GM21360 (cell line): Measurements from ENCODE around the gene PES1.
"Not testable (repeated sequence)": the region's sequence is repeated elsewhere in the genome, so short reads cannot be mapped to it uniquely, and the experiment has no call there.

Source experiments
- ATAC-seq: cut with Tn5 transposase; IDR thresholded peaks from one replicate; pipeline ENCODE4 v1.9.1; 2021; ENCODE audit warnings: mild to moderate bottlenecking, moderate library complexity; ENCODE audit not compliant: unreplicated experiment

The PES1 gene

DNA sequence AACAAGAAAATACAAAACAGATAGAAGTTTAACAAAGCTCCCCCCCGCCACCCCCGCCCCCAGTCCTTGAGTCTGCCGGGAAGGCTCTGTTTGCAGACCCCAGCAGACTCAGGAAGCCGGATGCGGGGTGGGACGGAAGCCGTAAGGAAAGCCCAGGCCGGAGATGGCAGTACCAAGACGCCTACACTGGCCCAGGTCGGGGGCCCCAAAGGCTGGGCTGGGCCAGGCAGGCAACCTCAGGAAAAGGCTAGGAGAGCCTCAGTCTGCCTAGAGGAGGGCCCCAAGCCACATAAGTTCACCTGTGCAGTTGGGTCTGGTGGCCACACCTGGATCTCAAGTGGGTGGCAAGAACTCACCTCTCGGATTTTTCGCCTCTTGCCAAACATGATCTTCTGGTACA, 13.2 kb downstream of the PES1 start:
- ATAC-seq = no peak

DNA sequence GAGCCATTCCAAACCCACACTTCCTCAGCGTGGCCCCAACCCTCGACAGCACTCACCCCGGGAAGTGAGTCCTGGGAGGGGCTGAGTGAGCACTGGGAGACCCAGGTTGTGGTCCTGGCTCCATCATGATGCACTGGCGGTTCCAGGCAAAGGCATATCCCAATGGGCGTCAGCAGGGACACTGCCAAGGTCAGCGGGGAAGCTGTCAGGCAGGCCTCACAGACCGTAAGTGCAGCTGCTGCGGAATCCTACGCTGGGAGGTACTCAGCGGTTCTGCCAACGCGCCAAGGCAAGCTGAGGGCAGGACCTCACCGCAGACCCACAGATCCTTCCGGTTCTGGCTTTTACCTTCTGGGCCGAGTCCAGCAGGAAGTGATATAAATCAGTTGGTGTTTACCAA, 15.9 kb downstream of the PES1 start:
- ATAC-seq = no peak

DNA sequence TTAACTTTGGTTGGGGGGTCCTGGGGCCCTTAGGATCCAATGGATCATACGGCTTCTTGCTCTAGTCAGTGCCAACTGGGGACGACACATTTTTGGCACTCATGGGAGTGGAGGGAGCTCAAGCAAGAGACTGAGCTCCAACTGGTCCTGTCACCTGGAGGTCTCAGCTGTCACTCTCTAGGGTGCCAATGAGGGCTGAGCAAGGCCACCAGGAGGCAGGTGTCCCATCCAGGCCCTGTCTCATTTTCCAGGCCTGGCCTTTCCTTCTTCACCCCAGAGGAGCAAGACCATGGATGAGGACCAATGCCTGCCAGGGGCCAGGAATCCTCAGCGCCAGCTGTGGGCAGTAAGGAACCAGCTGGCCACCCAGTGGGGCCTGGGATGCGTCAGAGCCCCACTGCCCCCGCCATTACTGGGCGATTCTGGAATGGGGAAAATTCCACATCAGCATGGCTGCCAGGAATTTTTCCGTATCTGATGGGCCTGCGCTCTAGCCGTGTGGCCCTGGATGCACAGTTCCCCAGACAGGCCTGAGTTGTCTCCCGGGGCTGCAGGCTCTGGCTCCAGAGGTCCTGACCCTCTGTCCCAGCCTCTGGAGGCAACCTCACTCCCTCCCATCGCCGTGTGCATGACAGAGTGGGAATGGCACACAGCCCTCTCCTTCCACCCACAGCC, 16.6 kb downstream of the PES1 start:
- no peak for ATAC-seq

DNA sequence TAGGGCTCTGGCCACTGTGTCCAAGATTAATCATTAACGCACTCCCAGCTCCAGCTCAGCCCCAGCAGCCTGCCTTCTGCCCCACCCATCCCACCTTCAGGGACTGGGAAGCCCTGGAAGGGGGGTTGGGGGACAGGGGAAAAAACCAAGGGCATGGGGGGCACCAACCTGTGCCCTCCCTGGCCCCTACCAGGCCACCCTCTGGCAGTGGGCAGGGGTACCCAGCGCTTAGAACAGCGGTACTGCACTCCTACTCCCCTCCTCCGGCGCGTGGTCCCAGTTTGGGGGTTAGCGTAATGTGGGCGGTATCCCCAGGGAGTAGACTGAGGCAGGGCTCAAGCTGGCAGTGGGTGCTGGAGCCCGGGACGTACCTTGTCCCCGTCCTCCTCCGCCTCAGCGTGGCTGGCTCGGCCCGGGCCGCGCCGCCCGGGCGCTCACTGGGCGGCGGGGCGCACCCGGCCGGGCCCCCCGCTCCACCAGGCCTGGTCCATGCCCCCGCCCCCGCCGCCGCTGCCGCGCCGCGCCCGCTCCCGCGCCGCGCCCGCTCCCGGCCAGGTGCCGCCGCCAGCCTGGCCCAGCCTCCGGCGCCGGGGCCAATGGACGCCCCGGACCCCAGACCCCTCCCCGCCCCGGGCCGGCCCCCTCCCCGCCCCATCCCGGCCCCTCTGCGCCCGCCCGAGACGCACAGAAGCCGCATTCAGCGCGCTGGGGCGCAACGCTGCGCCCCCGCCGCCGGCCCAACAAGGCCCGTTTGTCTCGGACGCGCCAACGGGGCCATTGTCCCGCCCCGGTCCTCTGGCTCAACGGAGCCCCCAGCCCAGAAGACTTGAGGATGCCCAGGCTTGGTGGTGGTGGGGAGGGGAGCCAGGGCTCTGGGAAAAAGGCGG, 17.4 kb downstream of the PES1 start, which contains the start of gene GAL3ST1:
TSS of gene GAL3ST1 (minus strand) at position 571 of the 887 bp plus-strand sequence. CDS start 17,273 bp downstream, outside the sequence.
- ATAC-seq = no peak

DNA sequence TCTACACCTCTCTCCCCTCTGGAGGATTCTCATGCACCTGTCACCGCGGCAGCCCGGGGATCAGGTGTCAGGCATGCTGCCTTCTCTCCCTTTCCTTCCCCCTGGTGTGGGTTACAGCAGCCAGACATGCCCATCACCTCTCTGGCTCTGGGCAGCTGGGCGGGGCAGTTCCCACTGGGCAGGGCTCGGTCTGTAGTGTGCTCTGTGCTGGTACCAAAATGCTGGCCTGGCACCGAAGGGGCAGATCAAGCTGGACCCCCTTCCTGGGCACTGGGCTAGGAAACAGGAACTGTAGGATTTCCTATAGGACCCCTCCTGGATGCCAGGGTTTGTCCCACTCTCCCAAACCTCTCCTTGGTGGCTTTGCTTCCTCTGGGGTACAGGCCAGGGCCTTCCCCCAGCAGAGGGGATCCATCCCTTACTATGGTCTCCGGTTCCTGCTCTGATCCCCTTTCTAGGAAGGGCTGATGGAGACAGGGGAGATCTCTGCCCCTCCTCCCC, 18.1 kb downstream of the PES1 start:
- ATAC-seq = no peak

DNA sequence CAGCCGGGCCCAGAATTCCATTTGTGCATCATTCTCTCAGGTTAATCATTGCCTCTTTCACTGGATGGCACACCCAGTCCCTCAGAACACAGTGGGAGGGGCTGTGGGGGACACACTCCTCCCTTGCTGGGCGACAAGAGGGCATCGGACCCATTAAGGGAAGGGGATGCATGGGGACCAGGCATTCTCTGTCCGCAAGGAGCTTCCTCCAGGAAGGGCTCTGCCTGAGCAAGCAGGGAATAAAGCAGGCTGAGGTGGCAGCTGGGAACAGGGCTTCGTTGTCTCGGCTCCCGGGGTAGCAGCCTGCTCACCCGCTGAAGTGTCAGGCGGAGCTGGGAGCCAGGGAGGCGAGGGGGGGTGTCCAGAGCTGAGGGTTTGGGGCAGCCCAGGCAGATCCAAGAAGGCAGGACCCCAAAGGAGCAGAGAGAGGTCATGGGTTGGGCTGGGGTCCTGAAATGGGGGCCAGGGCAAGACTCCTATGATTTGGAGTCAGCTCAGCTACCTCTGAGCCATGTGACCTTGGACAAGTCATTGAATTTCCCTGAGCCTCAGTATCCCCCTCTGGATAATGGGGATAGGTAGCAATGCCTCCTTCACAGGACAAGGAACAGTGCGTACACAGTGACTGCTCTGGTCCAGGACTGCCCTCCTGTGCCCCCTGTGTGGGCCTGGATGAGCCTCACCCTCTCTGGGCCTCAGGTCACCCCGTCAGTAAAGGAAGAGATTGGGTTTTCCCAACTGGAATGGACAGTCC, 18.7 kb downstream of the PES1 start:
- ATAC-seq = no peak

DNA sequence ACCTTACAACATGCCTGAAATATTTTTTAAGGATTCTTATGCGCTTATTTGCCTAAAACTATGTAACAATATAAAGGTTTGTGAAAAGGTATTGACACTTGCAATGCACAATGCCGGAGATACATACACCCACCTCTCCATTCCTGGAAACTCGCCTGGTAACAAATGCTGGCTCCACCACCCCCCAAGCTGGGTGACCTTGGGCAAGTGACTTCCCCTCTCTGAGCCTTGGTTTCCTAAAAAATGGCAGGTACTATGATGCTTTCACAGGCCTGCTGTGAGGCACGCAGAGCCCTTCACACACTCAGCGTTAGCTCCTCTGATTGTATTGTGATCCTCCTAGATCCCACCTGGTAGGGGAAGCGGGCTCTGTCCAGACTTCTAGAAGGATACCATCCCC, 19.5 kb downstream of the PES1 start:
- ATAC-seq = no peak

DNA sequence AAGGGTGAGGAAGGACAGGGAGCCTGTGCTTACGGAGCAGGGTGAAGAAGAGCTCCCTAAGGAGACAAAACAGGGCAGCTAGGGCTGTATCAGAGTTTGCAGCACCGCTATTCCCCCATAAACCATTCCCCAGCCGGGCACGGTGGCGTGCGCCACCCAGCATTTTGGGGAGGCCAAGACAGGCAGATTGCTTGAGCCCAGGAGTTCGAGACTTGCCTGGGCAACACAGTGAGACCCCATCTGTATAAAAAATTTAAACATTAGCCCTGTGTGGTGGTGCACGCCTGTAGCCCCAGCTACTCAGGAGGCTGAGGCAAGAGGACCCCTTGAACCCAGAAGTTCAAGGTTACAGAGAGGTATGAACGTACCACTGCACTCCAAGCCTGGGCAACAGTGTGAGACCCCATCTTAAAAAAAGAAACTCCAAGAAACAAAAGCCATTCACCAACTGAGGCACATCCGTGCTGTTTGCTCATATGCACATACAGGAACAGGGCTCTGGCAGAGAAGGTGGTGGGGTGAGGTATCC, 22.0 kb downstream of the PES1 start:
- no peak for ATAC-seq

DNA sequence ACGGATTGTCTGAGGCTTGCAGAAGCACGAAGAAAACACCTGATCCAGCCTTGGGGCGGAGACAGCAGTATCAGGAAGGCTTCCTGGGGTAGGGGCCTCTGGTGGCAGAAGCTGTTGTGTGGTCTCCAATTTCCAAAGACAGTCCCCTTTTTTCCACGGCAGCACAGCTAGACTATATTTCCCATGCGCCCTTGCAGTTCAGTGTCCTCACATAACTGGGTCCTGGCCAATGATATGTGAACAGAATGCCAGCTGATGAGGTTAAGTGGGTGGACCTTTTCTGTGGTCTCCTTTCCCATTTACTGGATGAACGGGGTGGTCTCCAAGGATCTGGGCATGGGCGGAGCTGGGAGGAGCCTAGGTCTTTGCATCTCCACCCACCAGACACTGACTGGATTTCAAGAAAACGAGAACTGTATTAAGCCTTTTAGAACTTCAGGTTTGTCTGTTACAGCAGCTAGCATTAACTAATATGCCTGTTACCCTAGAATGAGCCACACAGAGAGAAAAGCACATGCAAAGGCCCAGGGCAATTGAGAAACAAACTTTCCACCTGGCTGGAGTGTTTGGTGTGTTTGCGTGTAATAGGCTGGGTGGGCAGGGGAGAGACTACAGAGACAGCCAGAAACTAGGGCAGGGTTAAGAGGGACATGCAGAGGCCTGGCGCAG, 23.4 kb downstream of the PES1 start:
- ATAC-seq = no peak

DNA sequence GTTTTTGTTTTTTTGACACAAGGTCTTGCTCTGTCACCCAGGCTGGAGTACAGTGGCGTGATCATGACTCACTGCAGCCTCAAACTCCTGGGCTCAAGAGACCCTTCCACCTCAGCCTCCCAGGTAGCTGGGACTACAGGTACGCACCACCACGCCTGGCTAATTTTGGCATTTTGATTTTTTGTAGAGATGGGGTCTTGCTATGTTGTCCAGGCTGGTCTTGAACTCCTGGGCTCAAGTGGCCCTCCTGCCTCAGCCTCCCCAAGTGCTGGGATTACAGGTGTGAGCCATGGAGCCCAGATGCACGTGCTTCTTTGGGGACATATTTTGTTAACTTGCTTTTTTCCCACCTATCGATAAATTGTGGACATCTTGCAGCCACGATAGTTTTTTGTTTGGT, 24.4 kb downstream of the PES1 start:
- not testable (repeated sequence) for ATAC-seq

DNA sequence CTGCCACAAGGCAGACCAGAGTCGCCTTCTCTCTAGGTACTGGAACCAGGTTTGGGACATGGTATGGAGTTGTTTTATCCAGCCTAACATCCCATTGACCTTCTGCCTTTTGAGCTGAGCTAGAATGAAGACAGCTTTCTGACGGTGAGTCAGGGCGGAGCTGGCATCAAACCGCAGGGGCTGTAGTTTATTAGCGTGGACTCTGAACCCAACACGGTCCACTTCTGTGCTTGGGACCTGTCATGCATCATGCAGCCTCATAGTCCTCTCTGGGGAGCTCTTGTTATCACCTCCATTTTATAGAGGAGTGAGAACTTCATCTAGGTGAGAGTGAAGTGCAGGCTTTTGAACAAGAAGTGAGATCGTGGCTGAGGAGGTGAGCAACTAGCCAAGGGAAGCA, 25.6 kb downstream of the PES1 start:
- no peak for ATAC-seq

DNA sequence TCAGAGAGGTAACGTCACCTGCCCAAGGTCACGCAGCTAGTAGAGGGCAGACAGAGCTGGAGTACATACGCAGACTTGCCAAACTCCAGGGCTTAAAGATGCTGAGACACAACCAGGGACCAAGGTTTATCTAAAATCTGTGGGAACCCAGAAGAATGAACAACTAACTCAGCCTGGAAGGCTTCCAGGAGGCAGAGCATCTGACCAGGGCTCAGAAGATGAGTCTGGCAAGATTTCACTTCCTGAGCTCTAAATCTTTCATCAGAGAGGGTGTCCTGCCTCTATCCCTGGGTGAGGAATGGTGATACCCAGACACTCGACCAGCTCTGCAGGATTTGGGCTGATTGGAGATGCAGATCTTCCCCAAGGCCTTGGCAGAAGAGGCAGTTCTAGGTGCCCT, 26.4 kb downstream of the PES1 start:
- no peak for ATAC-seq

DNA sequence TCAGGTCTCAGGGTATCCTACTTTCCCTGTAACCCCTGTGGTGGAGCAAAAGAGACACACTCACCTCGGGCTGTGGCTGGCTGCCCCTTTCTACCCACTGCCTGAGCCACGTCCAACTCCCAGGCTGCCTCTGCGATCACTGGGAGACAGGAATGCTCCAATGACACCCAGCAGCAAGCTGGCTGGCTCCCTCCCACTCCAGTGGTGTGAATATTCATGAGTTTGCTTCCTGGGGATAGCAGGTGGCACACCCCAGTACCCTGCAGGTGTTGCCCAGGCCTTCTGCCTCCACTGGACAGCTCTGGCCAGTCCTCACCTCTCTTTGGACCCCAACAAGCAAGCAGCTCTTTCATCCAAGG, 27.0 kb downstream of the PES1 start:
- ATAC-seq = no peak

DNA sequence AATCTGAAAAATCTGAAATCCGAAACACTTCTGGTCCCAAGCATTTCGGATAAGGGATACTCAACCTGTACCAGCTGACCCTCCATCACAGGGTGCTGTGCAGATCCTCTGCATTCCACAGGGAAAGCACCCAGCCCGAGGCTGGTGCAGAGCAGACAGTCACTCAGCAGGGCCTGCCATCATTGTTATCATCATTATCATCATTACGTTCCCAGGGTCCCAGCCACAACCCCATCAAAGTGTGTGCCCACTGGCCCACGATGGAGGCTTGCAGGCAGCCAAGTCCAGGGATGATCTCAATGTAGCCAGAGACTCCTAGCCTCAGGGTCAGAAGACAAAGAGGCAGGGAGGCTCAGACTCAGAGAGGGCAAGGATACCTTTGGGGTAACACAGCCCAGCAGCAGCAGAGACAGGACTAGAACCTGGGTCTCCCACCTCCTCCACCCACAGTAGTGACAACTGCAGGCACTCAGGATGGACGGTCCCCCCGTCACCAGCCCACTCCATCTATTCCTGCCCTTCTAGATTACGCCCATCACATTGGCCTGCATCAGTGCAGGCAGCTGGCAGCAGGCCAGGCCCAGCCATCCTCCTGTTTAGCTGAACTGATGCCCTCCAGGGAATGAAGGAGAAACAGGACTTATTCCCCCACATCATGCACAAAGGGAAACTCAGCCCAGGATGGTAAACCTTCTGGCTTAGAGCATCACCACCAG, 27.5 kb downstream of the PES1 start:
- ATAC-seq = no peak

DNA sequence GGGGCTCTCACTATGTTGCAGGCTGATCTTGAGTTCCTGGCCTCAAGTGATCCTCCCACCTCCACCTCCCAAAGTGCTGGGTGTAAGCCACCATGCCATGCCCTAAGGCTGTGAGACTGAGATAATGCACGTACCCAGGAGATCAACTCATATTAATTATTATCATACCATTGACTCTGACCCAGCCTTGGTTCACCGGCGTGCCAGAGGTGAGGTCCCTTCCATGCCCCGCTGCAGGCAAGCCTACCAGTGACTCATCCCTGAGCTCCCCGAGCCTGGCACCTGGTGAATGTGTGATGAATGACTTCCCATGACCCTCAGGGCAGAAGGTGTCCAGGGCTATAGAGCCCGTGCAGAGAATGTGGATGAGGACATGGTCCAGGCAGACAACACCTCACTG, 29.3 kb downstream of the PES1 start:
- no peak for ATAC-seq

DNA sequence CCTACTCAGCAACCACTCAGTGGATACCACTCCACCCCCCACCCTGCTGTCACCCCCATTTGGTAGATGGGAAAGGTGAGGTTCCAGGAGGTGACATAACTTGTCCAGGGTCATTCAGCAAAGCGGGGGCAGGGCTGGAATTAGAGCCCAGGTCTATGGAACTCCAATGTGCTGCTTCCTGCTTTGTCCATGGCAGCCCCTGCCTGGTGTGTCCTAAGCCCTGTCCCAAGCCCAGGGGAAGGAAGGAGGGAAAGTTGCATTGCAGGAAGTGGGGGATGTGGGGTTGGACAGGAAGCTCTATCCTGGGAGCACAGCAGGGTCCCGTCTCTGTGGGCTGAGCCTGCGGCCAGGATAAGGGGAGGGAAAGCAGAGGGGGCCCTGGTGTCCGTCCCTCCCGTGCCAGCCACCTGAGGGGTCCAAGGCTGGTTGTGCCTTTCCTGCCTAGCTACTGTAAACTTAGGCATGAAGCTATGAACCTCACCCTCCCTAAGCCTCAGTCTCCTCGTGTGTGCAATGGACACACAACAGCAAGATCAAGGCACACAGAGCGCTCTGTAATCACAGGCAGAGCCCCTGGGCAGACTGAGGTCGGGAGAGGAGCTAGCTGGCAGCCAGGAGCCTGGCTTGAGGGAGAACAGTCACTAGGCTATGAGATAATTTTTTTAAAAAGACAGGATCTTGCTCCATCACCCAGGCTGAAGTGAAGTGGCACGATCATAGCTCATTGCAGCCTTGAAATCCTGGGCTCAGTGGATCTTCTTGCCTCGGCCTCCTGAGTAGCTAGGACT, 30.1 kb downstream of the PES1 start:
- ATAC-seq = no peak

DNA sequence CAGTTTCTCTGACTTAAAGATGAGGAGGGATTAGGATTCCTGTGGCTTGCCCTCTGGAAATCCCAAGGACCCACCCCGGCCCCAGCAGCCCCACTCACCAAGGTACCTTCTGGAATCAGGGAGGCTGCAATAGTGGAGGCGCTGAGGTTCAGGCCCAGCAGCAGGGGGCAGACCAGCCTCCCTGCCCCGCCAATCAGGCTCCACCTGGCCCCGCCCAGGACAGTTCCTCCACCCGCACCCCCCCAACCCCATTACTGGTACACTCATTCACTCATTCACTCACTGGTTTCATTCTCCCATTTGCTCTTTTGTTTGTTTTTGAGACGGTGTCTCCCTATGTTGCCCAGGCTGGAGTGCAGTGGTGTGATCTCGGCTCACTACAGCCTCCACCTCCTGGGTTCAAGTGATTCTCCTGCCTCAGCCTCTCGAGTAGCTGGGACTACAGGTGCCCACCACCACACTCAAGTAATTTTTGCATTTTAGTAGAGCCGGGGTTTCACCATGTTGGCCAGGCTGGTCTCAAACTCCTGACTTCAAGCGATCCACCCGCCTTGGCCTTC, 31.0 kb downstream of the PES1 start:
- not testable (repeated sequence) for ATAC-seq

DNA sequence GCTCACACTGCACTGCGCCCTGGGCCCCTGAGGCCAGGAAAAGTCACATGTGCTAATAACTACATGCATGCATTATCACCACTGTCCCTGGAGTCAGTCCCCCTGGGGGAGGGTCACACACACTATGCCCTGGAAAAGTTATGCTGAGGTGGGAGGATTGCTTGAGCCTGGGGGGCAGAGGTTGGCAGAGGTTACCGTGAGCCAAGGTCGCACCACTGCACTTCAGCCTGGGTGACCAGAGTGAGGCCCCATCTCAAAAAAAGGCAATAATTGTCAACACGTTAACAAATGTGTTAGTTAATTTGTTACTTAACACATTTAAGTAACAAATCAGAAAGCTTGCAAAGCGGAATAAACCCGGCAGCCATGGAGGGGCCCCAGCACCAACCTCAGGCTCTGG, 31.8 kb downstream of the PES1 start:
- no peak for ATAC-seq

DNA sequence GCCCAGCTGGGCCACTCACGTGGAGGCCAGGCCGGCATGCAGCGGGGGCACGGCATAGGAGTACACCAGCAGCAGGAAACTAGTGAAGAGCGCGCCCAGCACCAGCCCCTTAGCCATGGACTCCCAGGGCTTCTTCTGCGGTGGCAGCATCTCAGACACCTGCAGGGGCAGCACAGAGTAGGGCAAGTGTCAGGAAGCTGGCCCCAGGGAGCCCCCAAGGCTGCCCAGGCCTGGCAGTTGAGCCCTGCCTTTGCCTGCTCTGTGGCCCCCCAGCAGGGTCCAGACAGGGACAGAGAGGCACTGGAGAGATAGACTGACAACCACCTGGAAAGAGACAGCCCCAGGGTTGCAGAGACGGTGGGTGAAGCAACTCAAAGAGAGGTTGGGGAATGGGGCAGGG, 34.5 kb downstream of the PES1 start:
- ATAC-seq = no peak
